HT1080 (cell line): ENCODE results near the gene CENPK. TPM values are rescaled to one million over a fixed set of nuclear protein-coding genes. Genes with fewer than 3 reads are reported as not detected.
"Not testable (repeated sequence)": the region's sequence is repeated elsewhere in the genome, so short reads cannot be mapped to it uniquely, and the experiment has no call there.

ENCODE experiments used
- DNase-seq: peaks from one replicate; pipeline ENCODE4 v3.0.0-alpha.2; 2015; ENCODE audit warnings: low read depth
- total RNA-seq: library from RNA; depleted of rRNA; stranded (reverse); fragments of >200 nt; shearing (Covaris generic); gene quantifications from 2 replicates; pipeline ENCODE4 v1.2.3, GENCODE V29; 2014

CENPK gene
- total RNA-seq, 1 experiment from 2014 or later = 41.3 TPM

GRCh38 chr5:65508978-65509377 lies 54.0 kb downstream of the CENPK start:
- no peak for DNase-seq

DNA sequence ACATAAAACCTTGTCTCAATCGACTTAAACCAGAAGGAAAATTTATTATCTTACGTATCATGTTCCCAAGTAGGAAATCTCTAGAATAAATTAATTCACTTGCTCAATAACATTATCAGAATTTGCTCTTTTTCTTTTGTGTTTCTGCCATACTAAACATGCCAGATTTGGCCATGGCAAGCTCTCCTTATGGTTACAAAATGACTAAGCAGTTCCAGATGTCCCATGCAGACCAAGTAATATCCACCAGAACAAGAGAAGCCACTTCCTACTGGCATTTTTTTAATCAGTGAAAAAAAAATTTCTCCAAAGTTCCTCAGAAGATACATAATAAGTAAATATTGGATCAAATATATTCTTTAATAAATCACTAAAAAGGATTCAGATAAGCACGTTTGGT lies 56.0 kb downstream of the CENPK start:
- peak; percentile 22 for DNase-seq

GRCh38 chr5:65489119-65489518 lies 73.8 kb downstream of the CENPK start:
- no peak for DNase-seq

DNA sequence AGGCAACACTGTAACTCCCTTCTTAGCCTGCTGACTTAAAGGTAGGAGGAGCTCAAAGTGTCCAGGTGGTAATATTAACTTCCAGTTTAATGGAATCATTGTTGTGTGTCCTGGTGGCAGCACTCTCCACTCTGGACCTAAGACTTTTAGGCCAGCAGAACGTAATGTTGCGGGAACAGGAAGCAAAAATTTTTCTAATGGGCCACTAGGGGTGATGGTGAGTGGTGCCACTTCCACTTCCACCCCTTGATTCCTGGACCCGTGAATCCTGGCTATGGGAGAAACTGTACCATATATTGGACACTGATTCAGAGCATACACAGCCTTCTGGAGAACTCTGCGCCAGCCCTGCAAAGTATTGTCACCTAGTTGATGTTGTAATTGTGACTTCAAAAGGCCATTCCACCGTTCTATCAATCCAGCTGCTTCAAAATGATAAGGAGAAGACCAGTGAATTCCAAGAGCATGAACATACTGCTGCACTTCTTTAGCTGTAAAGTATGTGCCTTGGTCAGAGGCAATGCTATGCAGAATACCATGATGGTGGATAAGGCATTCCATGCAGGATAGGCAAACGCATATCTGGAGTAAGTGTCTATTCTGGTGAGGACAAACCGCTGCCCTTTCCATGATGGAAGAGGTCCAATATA lies 74.8 kb downstream of the CENPK start:
- DNase-seq = not testable (repeated sequence)

DNA sequence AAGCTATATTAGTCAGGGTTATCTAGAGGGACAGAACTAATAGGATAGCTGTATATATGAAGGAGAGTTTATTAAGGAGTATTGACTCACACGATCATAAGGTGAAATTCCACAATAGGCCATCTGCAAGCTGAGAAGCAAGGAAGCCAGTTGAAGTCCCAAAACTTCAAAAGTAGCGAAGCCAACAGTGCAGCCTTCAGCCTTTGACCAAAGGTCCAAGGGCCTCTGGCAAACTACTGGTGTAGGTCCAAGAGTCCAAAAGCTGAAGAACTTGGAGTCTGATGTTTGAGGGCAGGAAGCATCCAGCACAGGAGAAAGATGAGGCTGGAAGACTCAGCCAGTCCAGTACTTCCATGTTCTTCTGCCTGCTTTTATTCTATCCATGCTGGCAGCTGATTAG lies 76.2 kb downstream of the CENPK start:
- DNase-seq = not testable (repeated sequence)

- DNase-seq = no peak
These were observed 77.6 kb downstream of the CENPK start for GRCh38 chr5:65485405-65485804.

GRCh38 chr5:65483546-65484346 lies 79.2 kb downstream of the CENPK start:
- peak; percentile 71 for DNase-seq

- DNase-seq = peak; percentile 56
These were observed 80.0 kb downstream of the CENPK start for GRCh38 chr5:65482736-65483545.

DNA sequence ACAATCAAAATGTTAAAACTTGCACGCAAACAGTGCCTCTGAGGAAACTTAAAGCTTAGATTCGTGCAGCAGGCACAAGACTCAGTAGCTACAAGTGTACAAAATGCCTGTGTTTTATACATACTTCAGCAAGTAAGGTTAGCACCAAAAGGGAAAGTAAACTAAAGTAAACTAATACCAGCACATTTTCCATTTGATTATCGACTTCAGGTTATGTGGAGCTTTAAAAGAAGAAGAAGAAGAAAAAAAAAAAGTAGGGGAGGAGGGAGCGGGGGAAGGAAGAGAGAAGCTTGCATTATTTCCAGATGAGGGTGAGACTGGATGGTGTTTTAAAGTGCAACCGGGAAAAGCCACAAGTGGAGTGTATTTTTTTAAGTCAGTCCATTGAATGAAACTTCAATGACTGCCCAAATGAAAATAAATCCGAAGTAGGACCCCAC lies 80.7 kb downstream of the CENPK start:
- peak; percentile 43 for DNase-seq

- peak; percentile 94 for DNase-seq
These were observed 81.2 kb downstream of the CENPK start, which contains the start of gene ADAMTS6 for GRCh38 chr5:65481635-65482295. Gene ADAMTS6, minus strand, starts transcription at chr5:65481920. Its CDS starts 8,247 bp downstream, at chr5:65473673.

GRCh38 chr5:65481171-65481581 lies 81.8 kb downstream of the CENPK start:
- no peak for DNase-seq

- peak; percentile 76 for DNase-seq
These were observed 82.6 kb downstream of the CENPK start for GRCh38 chr5:65480306-65480865.

DNA sequence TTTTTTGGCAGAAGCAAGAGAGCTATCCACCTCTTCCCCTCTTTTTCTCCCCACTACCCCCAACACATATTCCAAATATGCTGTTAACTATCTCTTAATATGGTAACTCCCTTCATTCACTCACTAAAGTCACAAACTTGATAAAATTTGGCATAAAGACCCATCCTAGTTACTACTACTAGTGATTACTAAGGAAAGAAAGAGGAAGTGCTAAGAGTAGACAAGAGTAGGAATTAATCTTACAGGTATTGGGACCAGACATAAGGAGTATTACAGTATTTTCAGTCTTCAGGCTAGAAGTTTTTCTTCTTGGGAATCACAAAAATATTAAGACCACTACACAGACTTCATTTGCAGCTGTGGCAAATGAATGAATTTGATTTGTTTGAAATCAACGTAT lies 83.4 kb downstream of the CENPK start:
- DNase-seq = no peak

GRCh38 chr5:65478336-65478735 lies 84.6 kb downstream of the CENPK start:
- no peak for DNase-seq

GRCh38 chr5:65475895-65476294 lies 87.1 kb downstream of the CENPK start:
- no peak for DNase-seq

DNA sequence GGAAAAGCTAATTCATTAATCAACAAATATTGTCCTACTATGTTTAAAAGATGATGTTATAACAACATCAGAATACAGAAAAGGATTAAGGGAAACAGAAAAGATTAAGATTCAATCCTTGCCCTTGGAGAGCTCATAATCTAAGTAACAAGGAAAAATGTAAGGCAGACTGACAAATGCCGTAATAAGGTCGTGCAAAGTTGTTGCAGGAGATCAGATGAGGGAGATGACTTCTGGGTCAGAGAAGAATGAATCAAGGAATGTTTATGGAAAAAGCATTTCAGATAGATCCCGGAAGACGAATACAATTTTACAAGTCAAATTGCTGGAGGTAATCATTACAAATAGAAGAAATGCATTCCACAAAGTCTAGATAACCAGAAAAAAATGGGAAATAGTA lies 87.6 kb downstream of the CENPK start:
- DNase-seq = no peak

- DNase-seq = no peak
These were observed 88.7 kb downstream of the CENPK start for GRCh38 chr5:65474130-65474711.

DNA sequence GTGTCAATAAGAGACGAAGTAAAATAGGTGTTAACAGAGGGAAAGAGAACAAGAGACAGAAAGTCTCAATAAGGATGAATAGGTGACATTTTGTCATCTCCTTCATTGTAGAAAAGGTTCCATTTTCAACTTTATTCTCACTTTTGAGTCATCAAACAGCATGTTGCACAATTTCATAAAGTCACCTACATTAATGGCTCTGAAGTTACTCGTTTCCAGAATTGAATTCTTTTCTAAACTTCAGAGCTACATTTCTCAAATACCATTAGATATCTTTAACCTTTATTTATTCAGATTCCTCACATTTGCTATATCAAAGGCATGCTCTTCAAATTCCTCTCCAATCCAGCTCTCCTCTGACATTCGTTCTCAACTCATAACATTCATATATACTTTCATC lies 94.3 kb downstream of the CENPK start:
- no peak for DNase-seq
